Measurements from ENCODE around the gene RGS6. TPM values are rescaled to one million over a fixed set of nuclear protein-coding genes. Genes with fewer than 3 reads are reported as not detected.

RGS6 gene
- total RNA-seq, 1 experiment from 2014 or later, result not detected

- CTCF ChIA-PET, result no interaction called here
- peaks cover 18% of the 10 kb centered on the region for H3K27me3 ChIP-seq (ENCODE audit: low read length)
- no TSS peak for BruUV-seq (replicated peaks)
Measured at GRCh38 chr14:72146241-72146640, 214.0 kb downstream of the RGS6 start.

GRCh38 chr14:72154645-72155378 lies 222.6 kb downstream of the RGS6 start:
- intact Hi-C loops (cut with micrococcal nuclease), result no loop called here
- Histone ChIP-seq H3K4me1 (ENCODE audit: insufficient read depth, low read length) (no peaks in the 10 kb centered on the region), H3K4me2 (ENCODE audit: low read length) (no peak overlapping the region), H2AFZ (ENCODE audit: low read length) (no peak overlapping the region), H3K9me3 (ENCODE audit: low read length) (no peaks in the 10 kb centered on the region), H3K27me3 (ENCODE audit: low read length) (peaks cover 42% of the 10 kb centered on the region), H4K20me1 (ENCODE audit: low read length) (no peaks in the 10 kb centered on the region), H3K4me3 (ENCODE audit: low read length) (no peak overlapping the region), H3K36me3 (ENCODE audit: low read depth, low read length) (no peaks in the 10 kb centered on the region), H3K27ac (ENCODE audit: low read length) (no peak overlapping the region), H3K79me2 (ENCODE audit: low read length) (no peaks in the 10 kb centered on the region), H3K9ac (ENCODE audit: low read length) (no peak overlapping the region), H3F3A (ENCODE audit: low read length, unreplicated experiment) (no peaks in the 10 kb centered on the region), H3K9me2 (replicated peaks; ENCODE audit: low read length) (no peaks in the 10 kb centered on the region)
- DNase-seq (no peak), ATAC-seq (no peak)
- ChIA-PET CTCF (no interaction called here), POLR2A (ENCODE audit: unreplicated experiment) (no interaction called here)
- BruUV-seq (replicated peaks), result no TSS peak
- TF ChIP-seq EZH2phosphoT487 (IDR thresholded peaks at IDR 0.05; ENCODE audit: borderline replicate concordance, low read length), result no peak
- no peak for TF ChIP-seq CTCF (conservative IDR thresholded peaks at IDR 0.05; ENCODE audit: low read depth, low read length)
- no peak for TF ChIP-seq EZH2 (IDR thresholded peaks at IDR 0.05; ENCODE audit: low read length, unreplicated experiment)

More at GRCh38 chr14:72146241-72146640, 214.0 kb downstream of the RGS6 start:
- no peaks in the 10 kb centered on the region for H3K4me1 ChIP-seq (ENCODE audit: insufficient read depth, low read length)
- no peak overlapping the region for H3K27ac ChIP-seq (ENCODE audit: low read length)
- TF ChIP-seq CTCF (conservative IDR thresholded peaks at IDR 0.05; ENCODE audit: low read depth, low read length), result no peak
- DNase-seq (no peak), ATAC-seq (no peak)
- H3K79me2 ChIP-seq (ENCODE audit: low read length), result no peaks in the 10 kb centered on the region
- no peaks in the 10 kb centered on the region for H4K20me1 ChIP-seq (ENCODE audit: low read length)
- no peak overlapping the region for H3K4me3 ChIP-seq (ENCODE audit: low read length)
- H3K9me3 ChIP-seq (ENCODE audit: low read length), result no peaks in the 10 kb centered on the region
- H2AFZ ChIP-seq (ENCODE audit: low read length), result no peak overlapping the region
- no peaks in the 10 kb centered on the region for H3K36me3 ChIP-seq (ENCODE audit: low read depth, low read length)
- POLR2A ChIA-PET (ENCODE audit: unreplicated experiment), result no interaction called here
- no peaks in the 10 kb centered on the region for H3F3A ChIP-seq (ENCODE audit: low read length, unreplicated experiment)
- no peak overlapping the region for H3K4me2 ChIP-seq (ENCODE audit: low read length)
- no peaks in the 10 kb centered on the region for H3K9me2 ChIP-seq (replicated peaks; ENCODE audit: low read length)
- no peak overlapping the region for H3K9ac ChIP-seq (ENCODE audit: low read length)
- intact Hi-C loops (cut with micrococcal nuclease), result no loop called here

GRCh38 chr14:72155379-72155993 lies 223.3 kb downstream of the RGS6 start:
- Histone ChIP-seq H3K27me3 (ENCODE audit: low read length) (peaks cover 48% of the 10 kb centered on the region), H3K4me2 (ENCODE audit: low read length) (no peak overlapping the region), H3K9ac (ENCODE audit: low read length) (no peak overlapping the region), H2AFZ (ENCODE audit: low read length) (no peak overlapping the region), H3F3A (ENCODE audit: low read length, unreplicated experiment) (no peaks in the 10 kb centered on the region), H3K27ac (ENCODE audit: low read length) (no peak overlapping the region), H3K4me3 (ENCODE audit: low read length) (no peak overlapping the region), H3K36me3 (ENCODE audit: low read depth, low read length) (no peaks in the 10 kb centered on the region), H3K79me2 (ENCODE audit: low read length) (no peaks in the 10 kb centered on the region), H3K9me3 (ENCODE audit: low read length) (no peaks in the 10 kb centered on the region), H3K9me2 (replicated peaks; ENCODE audit: low read length) (no peaks in the 10 kb centered on the region), H3K4me1 (ENCODE audit: insufficient read depth, low read length) (no peaks in the 10 kb centered on the region), H4K20me1 (ENCODE audit: low read length) (no peaks in the 10 kb centered on the region)
- ATAC-seq, result no peak
- DNase-seq, result no peak
- ChIA-PET POLR2A (ENCODE audit: unreplicated experiment) (no interaction called here), CTCF (no interaction called here)
- no peak for TF ChIP-seq EZH2phosphoT487 (IDR thresholded peaks at IDR 0.05; ENCODE audit: borderline replicate concordance, low read length)
- TF ChIP-seq EZH2 (IDR thresholded peaks at IDR 0.05; ENCODE audit: low read length, unreplicated experiment), result no peak
- no peak for TF ChIP-seq CTCF (conservative IDR thresholded peaks at IDR 0.05; ENCODE audit: low read depth, low read length)
- intact Hi-C loops (cut with micrococcal nuclease), result no loop called here
- BruUV-seq (replicated peaks), result no TSS peak
